ENCODE results near the gene FOXP2. TPM values are rescaled to one million over a fixed set of nuclear protein-coding genes. Genes with fewer than 3 reads are reported as not detected.

The FOXP2 gene
- total RNA-seq, 2 experiments from 2014 or later: not detected

DNA sequence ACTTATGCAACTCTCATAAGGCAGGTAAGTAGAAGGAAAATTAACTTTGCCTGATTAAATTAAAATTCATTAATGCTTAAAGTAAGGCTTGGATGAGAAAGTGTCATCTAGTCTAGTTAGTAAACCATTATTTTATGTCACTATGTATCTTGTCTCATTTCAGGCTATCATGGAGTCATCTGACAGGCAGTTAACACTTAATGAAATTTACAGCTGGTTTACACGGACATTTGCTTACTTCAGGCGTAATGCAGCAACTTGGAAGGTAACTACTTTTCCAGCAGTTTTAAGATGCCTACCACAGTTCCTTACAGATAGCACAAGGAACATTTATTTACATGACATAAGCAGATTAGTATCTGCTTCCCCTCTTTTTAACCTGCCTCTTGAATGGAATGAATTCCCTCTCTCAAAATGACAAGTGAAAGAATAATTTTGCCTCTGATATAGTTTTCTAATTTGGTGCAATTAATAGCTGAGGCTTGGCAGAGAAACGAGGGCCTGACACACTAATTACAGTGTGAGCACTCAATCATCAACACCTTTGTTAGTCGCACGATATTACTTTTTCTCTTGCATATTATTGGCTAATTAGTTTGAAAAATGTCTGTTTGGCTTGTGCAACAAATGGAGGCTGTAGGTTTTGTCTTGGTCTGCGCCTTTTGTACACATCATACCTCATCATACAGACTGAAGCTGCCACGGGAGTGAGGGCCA, 245.0 kb downstream of the FOXP2 start:
- no peak overlapping the region for H3K27ac Mint-ChIP-seq
- H3K27me3 Mint-ChIP-seq: no peaks in the 10 kb centered on the region
- DNase-seq: no peak
- no peaks in the 10 kb centered on the region for H3K4me1 Mint-ChIP-seq
- H3K9me3 Mint-ChIP-seq: no peaks in the 10 kb centered on the region
- no peak overlapping the region for H3K4me3 Mint-ChIP-seq
- no peaks in the 10 kb centered on the region for H3K36me3 Mint-ChIP-seq

DNA sequence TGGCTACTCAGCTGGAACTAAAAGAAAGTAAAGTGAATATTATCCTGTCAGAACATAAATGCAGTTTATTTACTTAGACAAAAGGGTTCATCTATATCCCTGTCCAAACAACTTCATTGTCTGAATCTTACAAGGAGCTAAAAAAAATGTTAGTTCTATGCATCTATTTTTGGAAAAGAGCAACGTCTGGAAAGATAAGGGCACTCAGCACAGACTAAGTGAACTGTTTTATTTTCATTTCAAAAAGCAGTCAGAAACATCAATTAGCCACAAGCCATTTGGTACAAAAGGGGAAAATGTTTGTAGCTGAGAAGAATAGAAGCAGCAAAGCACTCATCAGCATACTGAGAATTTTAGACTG, 245.5 kb downstream of the FOXP2 start:
- Mint-ChIP-seq H3K27ac (no peak overlapping the region), H3K4me3 (no peak overlapping the region), H3K27me3 (no peaks in the 10 kb centered on the region), H3K9me3 (no peaks in the 10 kb centered on the region), H3K4me1 (no peaks in the 10 kb centered on the region), H3K36me3 (no peaks in the 10 kb centered on the region)
- no peak for DNase-seq

DNA sequence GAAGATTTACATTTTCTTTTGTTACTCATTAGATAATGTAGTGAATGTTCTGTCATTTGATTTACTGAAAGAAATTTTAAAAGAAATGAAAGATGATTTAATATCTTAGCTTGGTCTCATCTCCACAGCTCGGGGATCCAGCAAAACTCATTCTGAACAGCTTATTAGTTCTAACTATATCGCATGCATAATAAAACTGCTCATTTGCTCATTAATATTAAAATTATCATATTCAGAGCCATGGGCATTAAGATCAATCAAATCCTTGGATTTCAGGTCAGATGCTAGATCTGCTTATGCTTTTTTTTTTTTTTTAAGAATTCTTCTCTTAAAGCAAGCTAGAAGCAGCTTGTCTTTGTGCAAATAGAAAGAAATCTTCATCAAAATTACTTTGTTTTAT, 246.1 kb downstream of the FOXP2 start:
- Mint-ChIP-seq H3K4me1 (no peaks in the 10 kb centered on the region), H3K27ac (no peak overlapping the region), H3K4me3 (no peak overlapping the region), H3K36me3 (no peaks in the 10 kb centered on the region), H3K27me3 (no peaks in the 10 kb centered on the region), H3K9me3 (no peaks in the 10 kb centered on the region)
- no peak for DNase-seq

DNA sequence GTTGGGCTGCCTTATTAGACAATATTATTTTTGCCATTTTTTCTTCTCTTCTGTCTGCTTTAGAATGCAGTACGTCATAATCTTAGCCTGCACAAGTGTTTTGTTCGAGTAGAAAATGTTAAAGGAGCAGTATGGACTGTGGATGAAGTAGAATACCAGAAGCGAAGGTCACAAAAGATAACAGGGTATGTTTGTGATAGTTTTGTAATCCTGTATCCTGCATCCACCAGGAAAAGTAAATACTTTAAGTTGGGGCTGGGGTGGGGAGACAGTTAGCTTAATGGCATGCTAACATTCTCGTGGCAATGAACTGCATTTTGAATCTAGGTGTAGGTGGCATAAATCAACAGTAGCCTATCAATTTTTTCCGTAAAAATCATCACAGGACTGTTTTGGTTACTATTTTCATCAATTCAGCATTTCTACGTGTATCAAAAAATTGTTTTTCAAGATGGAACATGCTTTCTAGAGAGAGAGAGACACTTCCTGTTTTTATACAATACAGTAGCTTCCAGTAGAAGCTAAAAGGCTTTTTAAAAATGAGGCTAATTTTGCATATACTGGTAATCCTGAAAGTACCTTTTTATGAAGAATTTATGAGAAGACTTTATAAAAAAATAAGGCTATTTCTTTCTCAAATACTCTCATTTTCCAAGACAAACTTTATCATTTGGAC, 247.5 kb downstream of the FOXP2 start:
- H3K27me3 Mint-ChIP-seq: peaks cover 3% of the 10 kb centered on the region
- no peak overlapping the region for H3K27ac Mint-ChIP-seq
- no peak for DNase-seq
- no peak overlapping the region for H3K4me3 Mint-ChIP-seq
- H3K9me3 Mint-ChIP-seq: no peaks in the 10 kb centered on the region
- no peaks in the 10 kb centered on the region for H3K36me3 Mint-ChIP-seq
- no peaks in the 10 kb centered on the region for H3K4me1 Mint-ChIP-seq

GRCh38 chr7:114663502-114663901, 248.9 kb downstream of the FOXP2 start:
- Mint-ChIP-seq H3K27me3 (peaks cover 5% of the 10 kb centered on the region), H3K36me3 (no peaks in the 10 kb centered on the region), H3K4me3 (no peak overlapping the region), H3K27ac (no peak overlapping the region), H3K4me1 (no peaks in the 10 kb centered on the region), H3K9me3 (no peaks in the 10 kb centered on the region)
- no peak for DNase-seq

- H3K4me1 Mint-ChIP-seq: no peaks in the 10 kb centered on the region
- H3K9me3 Mint-ChIP-seq: no peaks in the 10 kb centered on the region
- DNase-seq: no peak
- no peak overlapping the region for H3K4me3 Mint-ChIP-seq
- no peak overlapping the region for H3K27ac Mint-ChIP-seq
- H3K36me3 Mint-ChIP-seq: no peaks in the 10 kb centered on the region
- peaks cover 6% of the 10 kb centered on the region for H3K27me3 Mint-ChIP-seq
Observed at GRCh38 chr7:114670676-114671075, 256.1 kb downstream of the FOXP2 start.

GRCh38 chr7:114671563-114672123, 257.0 kb downstream of the FOXP2 start:
- Mint-ChIP-seq H3K27me3 (peaks cover 6% of the 10 kb centered on the region), H3K4me1 (no peaks in the 10 kb centered on the region), H3K9me3 (no peaks in the 10 kb centered on the region), H3K27ac (no peak overlapping the region), H3K4me3 (no peak overlapping the region), H3K36me3 (no peaks in the 10 kb centered on the region)
- no peak for DNase-seq

DNA sequence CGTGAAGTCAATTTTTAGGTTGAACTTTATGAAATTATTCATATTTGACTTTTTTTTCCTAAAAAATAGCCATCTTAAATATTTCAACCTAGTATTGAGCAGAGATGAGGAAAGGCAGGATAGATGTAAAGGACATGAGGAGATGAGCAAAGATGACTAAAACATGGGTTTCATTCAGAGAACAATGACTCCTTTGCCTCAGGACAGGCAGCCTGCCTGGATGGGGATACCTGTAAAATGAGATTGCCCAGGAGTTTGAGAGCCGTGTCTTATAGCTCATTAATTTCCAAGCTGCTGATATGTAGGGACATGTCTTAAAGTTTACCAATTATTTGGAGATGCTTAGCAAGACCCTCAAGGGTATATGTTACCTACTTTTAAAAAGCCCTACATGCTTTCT, 263.5 kb downstream of the FOXP2 start:
- Mint-ChIP-seq H3K27ac (no peak overlapping the region), H3K27me3 (peaks cover 3% of the 10 kb centered on the region), H3K4me1 (no peaks in the 10 kb centered on the region), H3K9me3 (no peaks in the 10 kb centered on the region), H3K36me3 (no peaks in the 10 kb centered on the region), H3K4me3 (no peak overlapping the region)
- DNase-seq: no peak

DNA sequence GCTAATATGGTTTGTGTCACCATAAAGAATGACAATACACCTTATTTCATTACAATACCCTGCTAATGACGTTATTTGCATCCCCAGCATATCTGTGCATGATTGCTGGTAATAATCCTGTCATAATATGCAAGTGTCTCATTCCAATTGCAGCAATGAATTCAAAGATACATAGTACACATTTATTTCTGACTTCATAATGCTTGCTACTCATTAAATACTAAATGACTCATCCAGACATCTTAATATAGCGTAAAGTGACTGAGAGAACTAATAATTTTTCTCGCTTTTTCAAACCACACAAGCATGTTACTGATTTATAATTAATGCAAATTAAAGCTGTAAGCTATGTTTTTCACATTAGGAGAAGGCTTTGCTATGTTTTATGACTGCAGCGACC, 272.6 kb downstream of the FOXP2 start:
- Mint-ChIP-seq H3K4me3 (no peak overlapping the region), H3K27ac (no peak overlapping the region), H3K4me1 (no peaks in the 10 kb centered on the region), H3K9me3 (no peaks in the 10 kb centered on the region), H3K27me3 (peaks cover 7% of the 10 kb centered on the region), H3K36me3 (no peaks in the 10 kb centered on the region)
- DNase-seq: no peak

DNA sequence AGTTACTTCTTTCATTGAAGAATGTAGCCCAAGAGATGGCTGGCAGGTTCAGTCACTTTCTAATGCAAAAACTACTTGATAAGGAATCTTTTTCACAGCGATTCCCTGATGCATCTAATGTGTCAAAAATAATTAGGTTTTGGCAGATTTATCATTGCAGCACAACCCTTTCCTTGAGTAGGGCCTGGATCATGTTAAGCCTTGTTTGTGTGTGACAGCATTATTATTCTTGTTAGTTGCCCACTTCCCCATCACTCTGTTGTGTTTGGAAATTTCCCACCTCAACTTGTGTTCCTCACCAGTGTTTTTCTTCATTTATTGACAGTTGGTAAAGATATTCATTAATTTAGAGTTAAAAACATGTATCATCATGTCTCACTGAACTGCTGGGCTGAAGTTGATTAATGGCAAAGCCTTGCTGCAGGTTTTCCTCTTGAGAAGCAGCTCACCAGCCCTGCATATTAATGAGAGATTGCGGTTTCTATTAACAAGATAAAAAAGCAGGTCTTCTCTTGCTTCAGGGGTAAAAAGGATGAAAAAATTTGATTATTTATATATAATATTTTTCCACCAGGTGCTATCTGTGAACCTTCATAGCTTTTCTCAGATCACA, 273.9 kb downstream of the FOXP2 start:
- no peak overlapping the region for H3K4me3 Mint-ChIP-seq
- H3K27ac Mint-ChIP-seq: no peak overlapping the region
- peaks cover 4% of the 10 kb centered on the region for H3K27me3 Mint-ChIP-seq
- no peaks in the 10 kb centered on the region for H3K9me3 Mint-ChIP-seq
- no peak for DNase-seq
- no peaks in the 10 kb centered on the region for H3K36me3 Mint-ChIP-seq
- no peaks in the 10 kb centered on the region for H3K4me1 Mint-ChIP-seq

DNA sequence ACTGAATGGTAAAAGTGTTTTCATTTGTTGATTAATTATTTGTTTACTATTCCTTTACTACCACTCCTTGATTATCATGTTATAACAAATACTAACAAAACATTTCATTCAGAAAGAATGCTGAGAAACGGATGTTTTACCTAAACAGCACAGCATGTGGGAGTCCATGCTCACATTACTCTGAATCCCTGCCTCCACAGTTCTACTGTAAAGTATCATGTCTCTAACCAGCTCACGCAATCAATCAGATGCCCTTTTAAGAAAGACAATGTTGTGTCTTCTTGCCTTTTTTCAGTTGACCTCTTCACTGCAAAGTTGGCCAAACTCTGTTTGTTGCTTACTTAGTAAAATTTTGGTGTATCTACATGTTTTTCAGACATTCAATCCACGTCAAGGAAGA, 274.8 kb downstream of the FOXP2 start:
- Mint-ChIP-seq H3K27ac (no peak overlapping the region), H3K36me3 (no peaks in the 10 kb centered on the region), H3K9me3 (no peaks in the 10 kb centered on the region), H3K4me3 (no peak overlapping the region), H3K27me3 (peaks cover 4% of the 10 kb centered on the region), H3K4me1 (no peaks in the 10 kb centered on the region)
- DNase-seq: no peak

DNA sequence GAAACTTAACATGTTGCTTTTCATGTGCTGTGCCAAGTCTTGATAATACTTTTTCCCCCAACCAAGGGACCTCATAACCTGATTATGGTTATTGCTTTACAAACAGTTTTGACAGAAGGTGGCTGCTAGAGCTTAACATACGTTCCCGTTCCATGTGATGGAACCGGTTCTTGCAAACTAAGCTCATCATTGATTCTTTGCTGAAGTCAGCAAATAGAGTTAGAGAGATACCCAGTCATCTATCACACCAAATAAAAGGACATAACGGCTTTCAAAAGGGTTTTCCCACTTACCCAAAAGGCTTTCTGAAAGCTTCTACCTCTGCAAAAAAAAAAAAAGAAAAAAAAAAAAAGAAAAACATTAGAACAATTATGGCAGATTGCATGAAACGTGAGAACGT, 277.0 kb downstream of the FOXP2 start:
- Mint-ChIP-seq H3K9me3 (no peaks in the 10 kb centered on the region), H3K4me3 (no peak overlapping the region), H3K36me3 (no peaks in the 10 kb centered on the region), H3K27me3 (peaks cover 7% of the 10 kb centered on the region), H3K4me1 (no peaks in the 10 kb centered on the region), H3K27ac (no peak overlapping the region)
- no peak for DNase-seq

GRCh38 chr7:114695182-114695581, 280.6 kb downstream of the FOXP2 start:
- Mint-ChIP-seq H3K4me1 (no peaks in the 10 kb centered on the region), H3K36me3 (no peaks in the 10 kb centered on the region), H3K27me3 (peaks cover 7% of the 10 kb centered on the region), H3K9me3 (no peaks in the 10 kb centered on the region), H3K27ac (no peak overlapping the region), H3K4me3 (no peak overlapping the region)
- DNase-seq: no peak

- Mint-ChIP-seq H3K9me3 (no peaks in the 10 kb centered on the region), H3K27me3 (peaks cover 3% of the 10 kb centered on the region), H3K36me3 (no peaks in the 10 kb centered on the region), H3K4me1 (no peaks in the 10 kb centered on the region), H3K27ac (no peak overlapping the region), H3K4me3 (no peak overlapping the region)
- no peak for DNase-seq
Observed at GRCh38 chr7:114700247-114700928, 285.8 kb downstream of the FOXP2 start.

DNA sequence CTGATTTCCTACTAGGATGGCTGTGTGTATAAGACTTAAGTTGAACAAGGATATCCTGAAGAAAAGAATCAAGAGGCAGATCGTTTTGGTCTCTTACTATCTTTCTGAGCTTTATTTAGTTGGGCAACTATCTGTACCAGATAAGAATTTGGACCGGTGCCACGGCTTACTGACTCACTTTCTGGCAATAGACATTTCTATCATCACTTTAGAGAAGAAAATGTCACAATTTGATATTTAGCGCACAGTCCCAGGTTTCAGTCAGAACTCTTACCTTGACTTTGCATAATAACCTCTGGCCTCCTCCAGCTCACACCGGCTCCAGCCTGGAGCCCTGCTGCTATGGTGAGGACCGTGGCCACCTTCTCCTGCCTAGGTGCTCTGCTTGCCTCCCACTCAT, 289.1 kb downstream of the FOXP2 start:
- DNase-seq: no peak
- Mint-ChIP-seq H3K4me1 (no peaks in the 10 kb centered on the region), H3K36me3 (no peaks in the 10 kb centered on the region), H3K27me3 (peaks cover 4% of the 10 kb centered on the region), H3K4me3 (no peak overlapping the region), H3K27ac (no peak overlapping the region), H3K9me3 (no peaks in the 10 kb centered on the region)
